CD4-positive, alpha-beta T cell (primary cell): ENCODE results near the gene MPPED1. TPM values are rescaled to one million over a fixed set of nuclear protein-coding genes. Genes with fewer than 3 reads are reported as not detected.

Experiments used
- ATAC-seq: fragments of 200-7000 bp; cut with Tn5 transposase; one replicate; pipeline ENCODE4 v1.10.0; 2022; ENCODE audit warnings: mild to moderate bottlenecking; ENCODE audit not compliant: poor library complexity
- CTCF ChIA-PET: fragments of 350-600 bp; sonication (Branson Sonifier 250); formaldehyde crosslinking; loops from one replicate; lab custom pipeline; 2021; ENCODE audit warnings: antibody characterized with exemption, inconsistent platforms; lab: Charles Lee
- POLR2A ChIA-PET: fragments of 350-600 bp; sonication (Branson Sonifier 250); formaldehyde crosslinking; loops from one replicate; lab custom pipeline; 2021; ENCODE audit warnings: antibody characterized with exemption, inconsistent platforms; lab: Charles Lee
- DNase-seq, 14 experiments: peaks; one replicate each; pipeline ENCODE4 v3.0.0-alpha.2; 2013 to 2020; ENCODE audit warnings: mixed read lengths in 2 of 14
- H3K27ac ChIP-seq, 2 donors: one replicate each; pipeline versions ENCODE4 v1.5.1 to v1.7.0; 2013; ENCODE audit warnings: low read length in 2 of 2, low read depth in 1 of 2, mild to moderate bottlenecking in 1 of 2
- H3K27me3 ChIP-seq, 2 experiments: 1 replicate in 1 of 2; 2 replicates in 1 of 2; pipeline versions ENCODE4 v1.6.1 to v1.7.0; 2013; ENCODE audit warnings: low read length in 2 of 2, control low read depth in 1 of 2, mild to moderate bottlenecking in 1 of 2, moderate library complexity in 1 of 2; ENCODE audit not compliant: insufficient read depth in 2 of 2, control insufficient read depth in 1 of 2
- H3K36me3 ChIP-seq: one replicate; pipeline ENCODE4 v1.6.1; 2013; ENCODE audit warnings: low read length, control low read depth; ENCODE audit not compliant: insufficient read depth
- H3K4me1 ChIP-seq: one replicate; pipeline ENCODE4 v1.6.1; 2013; ENCODE audit warnings: low read length, control low read depth; ENCODE audit not compliant: insufficient read depth
- H3K4me3 ChIP-seq: one replicate; pipeline ENCODE4 v1.5.1; 2013; ENCODE audit warnings: mild to moderate bottlenecking, low read length, moderate library complexity
- H3K9me3 ChIP-seq, 2 experiments: 1 replicate in 1 of 2; 2 replicates in 1 of 2; pipeline versions ENCODE4 v1.6.1 to v1.7.0; 2013; ENCODE audit warnings: low read length in 2 of 2, mild to moderate bottlenecking in 2 of 2, control low read depth in 1 of 2, moderate library complexity in 1 of 2; ENCODE audit not compliant: control insufficient read depth in 1 of 2, insufficient read depth in 1 of 2
- H3K27ac Mint-ChIP-seq: one replicate; pipeline ENCODE4 v1.8.0; 2020; ENCODE audit warnings: mixed read lengths
- H3K27me3 Mint-ChIP-seq: one replicate; pipeline ENCODE4 v1.8.0; 2021; ENCODE audit warnings: mixed read lengths
- H3K36me3 Mint-ChIP-seq: one replicate; pipeline ENCODE4 v1.8.0; 2021; ENCODE audit warnings: low read depth, mixed read lengths
- H3K4me1 Mint-ChIP-seq: one replicate; pipeline ENCODE4 v1.8.0; 2021; ENCODE audit warnings: low read depth, mixed read lengths
- H3K4me3 Mint-ChIP-seq: one replicate; pipeline ENCODE4 v1.8.0; 2020; ENCODE audit warnings: mild to moderate bottlenecking, mixed read lengths
- H3K9me3 Mint-ChIP-seq: one replicate; pipeline ENCODE4 v1.8.0; 2020; ENCODE audit warnings: mixed read lengths
- CTCF ChIP-seq: fragments of 200-600 bp; IDR thresholded peaks from one replicate; pipeline ENCODE4 v1.8.0; 2022; ENCODE audit warnings: antibody characterized with exemption, mild to moderate bottlenecking
- intact Hi-C, 2 experiments: fragments of 100-400 bp; cut with DNase I in 1 of 2; cut with micrococcal nuclease in 1 of 2; formaldehyde crosslinking; loops; one replicate each; pipeline versions ENCODE4 v1.15.1 to v1.9.0; 2023 to 2025; cut with DNase I, micrococcal nuclease
- total RNA-seq, 174 experiments: library from RNA in 2 of 174; stranded (reverse) in 2 of 174; gene quantifications; one replicate each; pipeline ENCODE4 v1.2.3 and lab custom pipeline; 2021 to 2026

The MPPED1 gene
- total RNA-seq, 2 experiments from 2014 or later: not detected

- no peak for TF ChIP-seq CTCF
- ATAC-seq (no peak), DNase-seq (no peak)
- no peaks in the 10 kb centered on the region for H3K4me1 ChIP-seq
- no peaks in the 10 kb centered on the region for H3K9me3 Mint-ChIP-seq
- CTCF ChIA-PET: no interaction called here
- no peaks in the 10 kb centered on the region for H3K27me3 ChIP-seq
- H3K9me3 ChIP-seq: no peaks in the 10 kb centered on the region
- H3K4me3 ChIP-seq: no peak overlapping the region
- POLR2A ChIA-PET: no interaction called here
- H3K36me3 ChIP-seq: no peaks in the 10 kb centered on the region
- no peaks in the 10 kb centered on the region for H3K4me1 Mint-ChIP-seq
- no peaks in the 10 kb centered on the region for H3K27me3 Mint-ChIP-seq
- intact Hi-C loops: no loop called here
- no peaks in the 10 kb centered on the region for H3K36me3 Mint-ChIP-seq
- no peak overlapping the region for H3K27ac Mint-ChIP-seq
- H3K4me3 Mint-ChIP-seq: no peak overlapping the region
- H3K27ac ChIP-seq: no peak overlapping the region
Observed at GRCh38 chr22:43520632-43521039, 108.8 kb downstream of the MPPED1 start.

- no peak overlapping the region for H3K27ac ChIP-seq
- DNase-seq (no peak), ATAC-seq (no peak)
- no peaks in the 10 kb centered on the region for H3K4me1 Mint-ChIP-seq
- no peaks in the 10 kb centered on the region for H3K4me1 ChIP-seq
- H3K9me3 ChIP-seq: no peaks in the 10 kb centered on the region
- ChIA-PET CTCF (no interaction called here), POLR2A (no interaction called here)
- no peak for TF ChIP-seq CTCF
- H3K27me3 Mint-ChIP-seq: no peaks in the 10 kb centered on the region
- H3K36me3 ChIP-seq: no peaks in the 10 kb centered on the region
- H3K9me3 Mint-ChIP-seq: no peaks in the 10 kb centered on the region
- H3K27ac Mint-ChIP-seq: no peak overlapping the region
- H3K36me3 Mint-ChIP-seq: no peaks in the 10 kb centered on the region
- H3K27me3 ChIP-seq: no peaks in the 10 kb centered on the region
- intact Hi-C loops: no loop called here
- no peak overlapping the region for H3K4me3 ChIP-seq
- no peak overlapping the region for H3K4me3 Mint-ChIP-seq
Observed at GRCh38 chr22:43521716-43522115, 109.9 kb downstream of the MPPED1 start.

DNA sequence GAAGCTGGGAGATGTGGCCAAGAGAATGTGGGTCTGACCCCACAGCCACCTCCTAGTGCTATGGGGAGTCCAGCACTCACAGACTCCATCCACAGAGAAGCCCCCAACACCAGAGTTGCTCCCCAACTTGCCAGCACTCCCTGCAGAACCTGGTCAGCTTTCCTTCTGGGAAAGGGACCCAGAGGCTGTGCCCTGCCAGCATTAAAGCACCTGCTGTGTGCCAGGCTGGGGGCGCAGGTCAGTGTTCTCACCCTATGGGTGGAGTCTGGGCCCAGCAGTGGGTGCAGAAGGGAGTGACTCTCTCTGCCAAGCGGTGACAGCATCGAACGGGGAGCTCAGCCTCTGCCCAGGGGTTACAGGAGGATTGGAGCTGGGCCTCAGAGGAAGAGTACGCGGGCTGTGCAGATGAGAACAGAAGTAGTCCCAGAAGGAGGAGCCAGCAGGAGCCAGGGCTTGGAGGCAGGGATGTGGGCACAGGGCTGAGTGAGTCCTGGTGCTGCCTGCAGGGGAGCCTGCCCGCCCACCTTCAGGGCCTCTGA lies 114.4 kb downstream of the MPPED1 start:
- H3K4me3 Mint-ChIP-seq: no peak overlapping the region
- ATAC-seq: no peak

More for the DNA sequence above, 114.4 kb downstream of the MPPED1 start:
- POLR2A ChIA-PET: no interaction called here
- TF ChIP-seq CTCF: no peak
- no peaks in the 10 kb centered on the region for H3K36me3 ChIP-seq
- no peaks in the 10 kb centered on the region for H3K36me3 Mint-ChIP-seq
- H3K27ac Mint-ChIP-seq: no peak overlapping the region
- CTCF ChIA-PET: no interaction called here
- intact Hi-C loops: no loop called here
- H3K4me3 ChIP-seq: no peak overlapping the region
- H3K27ac ChIP-seq: no peak overlapping the region
- no peaks in the 10 kb centered on the region for H3K9me3 Mint-ChIP-seq
- H3K27me3 ChIP-seq: peaks cover 2 to 7% of the 10 kb centered on the region in 2 experiments
- DNase-seq: no peak
- H3K4me1 ChIP-seq: no peaks in the 10 kb centered on the region
- peaks cover 3% of the 10 kb centered on the region for H3K27me3 Mint-ChIP-seq
- H3K9me3 ChIP-seq: peaks cover 0 to 5% of the 10 kb centered on the region in 2 experiments
- no peaks in the 10 kb centered on the region for H3K4me1 Mint-ChIP-seq
